GM23338 (cell line): ENCODE measurements around the gene KLK7. TPM values are rescaled to one million over a fixed set of nuclear protein-coding genes. Genes with fewer than 3 reads are reported as not detected.

Experiments
- ATAC-seq: fragments of 200-7000 bp; cut with Tn5 transposase; 3 replicates; pipeline ENCODE4 v1.9.1; 2020
- DNase-seq: peaks from one replicate; pipeline ENCODE4 v3.0.0-alpha.2; 2015; ENCODE audit warnings: low spot score
- H2AFZ ChIP-seq: fragments of 200-600 bp; sonication (generic); 2 replicates; pipeline ENCODE4 v1.8.0; 2016; ENCODE audit warnings: antibody characterized with exemption, mild to moderate bottlenecking, moderate library complexity
- H3F3A ChIP-seq: fragments of 200-600 bp; sonication (generic); replicated peaks from 2 replicates; pipeline ENCODE4 v1.8.0; 2017; ENCODE audit warnings: antibody characterized with exemption, mixed run types, low read depth
- H3K27ac ChIP-seq: fragments of 200-600 bp; sonication (generic); 2 replicates; pipeline ENCODE4 v1.6.1; 2016; ENCODE audit warnings: low read depth
- H3K27me3 ChIP-seq: fragments of 200-600 bp; sonication (generic); 2 replicates; pipeline ENCODE4 v1.8.0; 2016; ENCODE audit warnings: mild to moderate bottlenecking, mixed run types, moderate library complexity; ENCODE audit not compliant: insufficient read depth
- H3K36me3 ChIP-seq: fragments of 200-600 bp; sonication (generic); 2 replicates; pipeline ENCODE4 v1.8.0; 2016; ENCODE audit warnings: mild to moderate bottlenecking; ENCODE audit not compliant: insufficient read depth
- H3K4me1 ChIP-seq: fragments of 200-600 bp; sonication (generic); 2 replicates; pipeline ENCODE4 v1.8.0; 2016; ENCODE audit warnings: mild to moderate bottlenecking, moderate library complexity; ENCODE audit not compliant: insufficient read depth
- H3K4me2 ChIP-seq: fragments of 200-600 bp; sonication (generic); 2 replicates; pipeline ENCODE4 v1.7.1; 2017; ENCODE audit warnings: mixed run types
- H3K4me3 ChIP-seq: fragments of 200-600 bp; sonication (generic); 2 replicates; pipeline ENCODE4 v1.6.1; 2016; ENCODE audit warnings: mixed run types
- H3K79me2 ChIP-seq: fragments of 200-600 bp; sonication (generic); replicated peaks from 2 replicates; pipeline ENCODE4 v1.8.0; 2017; ENCODE audit warnings: mild to moderate bottlenecking; ENCODE audit not compliant: insufficient read depth
- H3K9me2 ChIP-seq: fragments of 200-600 bp; sonication (generic); 2 replicates; pipeline ENCODE4 v1.8.0; 2017; ENCODE audit not compliant: insufficient read depth
- H4K20me1 ChIP-seq: fragments of 200-600 bp; sonication (generic); replicated peaks from 2 replicates; pipeline ENCODE4 v1.8.0; 2017; ENCODE audit warnings: mild to moderate bottlenecking; ENCODE audit not compliant: insufficient read depth
- H3K27ac Mint-ChIP-seq: 2 replicates; pipeline ENCODE4 v1.8.0; 2020; ENCODE audit warnings: inconsistent platforms, mild to moderate bottlenecking, moderate library complexity, mixed read lengths
- H3K27me3 Mint-ChIP-seq: 3 replicates; pipeline ENCODE4 v1.8.0; 2022; ENCODE audit warnings: low read depth, mild to moderate bottlenecking, moderate library complexity, mixed read lengths, inconsistent platforms; ENCODE audit not compliant: insufficient read depth, poor library complexity
- H3K36me3 Mint-ChIP-seq: 3 replicates; pipeline ENCODE4 v1.8.0; 2021; ENCODE audit warnings: low read depth, mild to moderate bottlenecking, inconsistent platforms, moderate library complexity, mixed read lengths
- H3K4me1 Mint-ChIP-seq: 3 replicates; pipeline ENCODE4 v1.8.0; 2020; ENCODE audit warnings: mild to moderate bottlenecking, inconsistent platforms, mixed read lengths
- H3K4me3 Mint-ChIP-seq: 3 replicates; pipeline ENCODE4 v1.8.0; 2021; ENCODE audit warnings: moderate library complexity, mild to moderate bottlenecking, inconsistent platforms, mixed read lengths
- H3K9me3 Mint-ChIP-seq: 3 replicates; pipeline ENCODE4 v1.8.0; 2020; ENCODE audit warnings: moderate library complexity, mild to moderate bottlenecking, inconsistent platforms, mixed read lengths
- CREB1 ChIP-seq: fragments of 250-450 bp; sonication (Bioruptor Pico); IDR thresholded peaks from 2 replicates; pipeline ENCODE4 v1.5.0; 2020; ENCODE audit warnings: low read depth, mild to moderate bottlenecking, moderate library complexity
- EZH2 ChIP-seq: fragments of 200-600 bp; sonication (generic); IDR thresholded peaks from one replicate; pipeline ENCODE4 v1.8.0; 2017; ENCODE audit warnings: antibody characterized with exemption, mild to moderate bottlenecking, low read depth; ENCODE audit not compliant: unreplicated experiment
- EZH2phosphoT487 ChIP-seq: fragments of 200-600 bp; sonication (generic); IDR thresholded peaks from one replicate; pipeline ENCODE4 v1.8.1; 2018; ENCODE audit warnings: antibody characterized with exemption; ENCODE audit not compliant: unreplicated experiment
- JUNB ChIP-seq: IDR thresholded peaks from one replicate; pipeline ENCODE4 v1.6.1; 2016; ENCODE audit warnings: antibody characterized with exemption; ENCODE audit not compliant: unreplicated experiment
- NANOG ChIP-seq: IDR thresholded peaks from 2 replicates; pipeline ENCODE4 v1.6.1; 2016; ENCODE audit warnings: antibody characterized with exemption, borderline replicate concordance
- POLR2AphosphoS5 ChIP-seq: IDR thresholded peaks from 2 replicates; pipeline ENCODE4 v1.6.1; 2016; ENCODE audit warnings: antibody characterized with exemption, low read depth
- REST ChIP-seq: IDR thresholded peaks from one replicate; pipeline ENCODE4 v1.6.1; 2018; ENCODE audit warnings: antibody characterized with exemption; ENCODE audit not compliant: unreplicated experiment
- STAT1 ChIP-seq: IDR thresholded peaks from one replicate; pipeline ENCODE4 v1.6.1; 2016; ENCODE audit warnings: antibody characterized with exemption; ENCODE audit not compliant: unreplicated experiment
- ZNF114 ChIP-seq: fragments of 250-450 bp; sonication (Bioruptor Pico); IDR thresholded peaks from 2 replicates; pipeline ENCODE4 v1.5.0; 2020; ENCODE audit warnings: mild to moderate bottlenecking, moderate library complexity
- polyA plus RNA-seq: library from polyadenylated mRNA; unstranded; fragments of >200 nt; fragmentation: Nextera tagmentation; extraction: Ambion mirVana; gene quantifications from 2 replicates; pipeline ENCODE4 v1.2.1, GENCODE V29; 2016
- total RNA-seq: library from RNA; depleted of rRNA; stranded (reverse); fragments of >200 nt; shearing (Covaris generic); gene quantifications from 2 replicates; pipeline ENCODE4 v1.2.3, GENCODE V29; 2014
- TF ChIP-seq, protein P1 (sequence below): fragments of 250-450 bp; sonication (Bioruptor Pico); IDR thresholded peaks from 2 replicates; pipeline ENCODE4 v1.5.0; 2020; ENCODE audit warnings: mild to moderate bottlenecking, moderate library complexity

KLK7 gene
- total and polyA plus RNA-seq, 2 experiments from 2014 or later, result 1.1 to 1.4 TPM

DNA sequence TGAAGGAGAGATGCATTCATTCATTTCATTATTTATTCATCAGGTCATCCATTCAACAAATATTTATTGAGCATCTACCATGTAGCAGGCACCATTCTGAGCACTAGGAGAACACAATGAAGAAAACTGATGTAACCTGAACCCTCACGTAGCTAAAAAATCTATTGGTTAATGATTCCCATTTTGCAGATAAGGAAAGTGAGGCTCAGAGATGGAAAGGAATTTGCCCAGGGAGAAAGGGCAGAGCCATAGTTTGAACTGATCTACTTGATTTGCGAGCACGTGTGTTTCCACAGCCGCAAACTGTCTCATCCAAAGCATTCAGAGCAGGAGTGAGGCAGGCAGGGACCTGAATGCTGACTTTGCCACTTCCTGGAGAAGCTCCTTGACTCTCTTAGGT, 15.0 kb upstream of the KLK7 start:
- TF ChIP-seq, protein P1, sequence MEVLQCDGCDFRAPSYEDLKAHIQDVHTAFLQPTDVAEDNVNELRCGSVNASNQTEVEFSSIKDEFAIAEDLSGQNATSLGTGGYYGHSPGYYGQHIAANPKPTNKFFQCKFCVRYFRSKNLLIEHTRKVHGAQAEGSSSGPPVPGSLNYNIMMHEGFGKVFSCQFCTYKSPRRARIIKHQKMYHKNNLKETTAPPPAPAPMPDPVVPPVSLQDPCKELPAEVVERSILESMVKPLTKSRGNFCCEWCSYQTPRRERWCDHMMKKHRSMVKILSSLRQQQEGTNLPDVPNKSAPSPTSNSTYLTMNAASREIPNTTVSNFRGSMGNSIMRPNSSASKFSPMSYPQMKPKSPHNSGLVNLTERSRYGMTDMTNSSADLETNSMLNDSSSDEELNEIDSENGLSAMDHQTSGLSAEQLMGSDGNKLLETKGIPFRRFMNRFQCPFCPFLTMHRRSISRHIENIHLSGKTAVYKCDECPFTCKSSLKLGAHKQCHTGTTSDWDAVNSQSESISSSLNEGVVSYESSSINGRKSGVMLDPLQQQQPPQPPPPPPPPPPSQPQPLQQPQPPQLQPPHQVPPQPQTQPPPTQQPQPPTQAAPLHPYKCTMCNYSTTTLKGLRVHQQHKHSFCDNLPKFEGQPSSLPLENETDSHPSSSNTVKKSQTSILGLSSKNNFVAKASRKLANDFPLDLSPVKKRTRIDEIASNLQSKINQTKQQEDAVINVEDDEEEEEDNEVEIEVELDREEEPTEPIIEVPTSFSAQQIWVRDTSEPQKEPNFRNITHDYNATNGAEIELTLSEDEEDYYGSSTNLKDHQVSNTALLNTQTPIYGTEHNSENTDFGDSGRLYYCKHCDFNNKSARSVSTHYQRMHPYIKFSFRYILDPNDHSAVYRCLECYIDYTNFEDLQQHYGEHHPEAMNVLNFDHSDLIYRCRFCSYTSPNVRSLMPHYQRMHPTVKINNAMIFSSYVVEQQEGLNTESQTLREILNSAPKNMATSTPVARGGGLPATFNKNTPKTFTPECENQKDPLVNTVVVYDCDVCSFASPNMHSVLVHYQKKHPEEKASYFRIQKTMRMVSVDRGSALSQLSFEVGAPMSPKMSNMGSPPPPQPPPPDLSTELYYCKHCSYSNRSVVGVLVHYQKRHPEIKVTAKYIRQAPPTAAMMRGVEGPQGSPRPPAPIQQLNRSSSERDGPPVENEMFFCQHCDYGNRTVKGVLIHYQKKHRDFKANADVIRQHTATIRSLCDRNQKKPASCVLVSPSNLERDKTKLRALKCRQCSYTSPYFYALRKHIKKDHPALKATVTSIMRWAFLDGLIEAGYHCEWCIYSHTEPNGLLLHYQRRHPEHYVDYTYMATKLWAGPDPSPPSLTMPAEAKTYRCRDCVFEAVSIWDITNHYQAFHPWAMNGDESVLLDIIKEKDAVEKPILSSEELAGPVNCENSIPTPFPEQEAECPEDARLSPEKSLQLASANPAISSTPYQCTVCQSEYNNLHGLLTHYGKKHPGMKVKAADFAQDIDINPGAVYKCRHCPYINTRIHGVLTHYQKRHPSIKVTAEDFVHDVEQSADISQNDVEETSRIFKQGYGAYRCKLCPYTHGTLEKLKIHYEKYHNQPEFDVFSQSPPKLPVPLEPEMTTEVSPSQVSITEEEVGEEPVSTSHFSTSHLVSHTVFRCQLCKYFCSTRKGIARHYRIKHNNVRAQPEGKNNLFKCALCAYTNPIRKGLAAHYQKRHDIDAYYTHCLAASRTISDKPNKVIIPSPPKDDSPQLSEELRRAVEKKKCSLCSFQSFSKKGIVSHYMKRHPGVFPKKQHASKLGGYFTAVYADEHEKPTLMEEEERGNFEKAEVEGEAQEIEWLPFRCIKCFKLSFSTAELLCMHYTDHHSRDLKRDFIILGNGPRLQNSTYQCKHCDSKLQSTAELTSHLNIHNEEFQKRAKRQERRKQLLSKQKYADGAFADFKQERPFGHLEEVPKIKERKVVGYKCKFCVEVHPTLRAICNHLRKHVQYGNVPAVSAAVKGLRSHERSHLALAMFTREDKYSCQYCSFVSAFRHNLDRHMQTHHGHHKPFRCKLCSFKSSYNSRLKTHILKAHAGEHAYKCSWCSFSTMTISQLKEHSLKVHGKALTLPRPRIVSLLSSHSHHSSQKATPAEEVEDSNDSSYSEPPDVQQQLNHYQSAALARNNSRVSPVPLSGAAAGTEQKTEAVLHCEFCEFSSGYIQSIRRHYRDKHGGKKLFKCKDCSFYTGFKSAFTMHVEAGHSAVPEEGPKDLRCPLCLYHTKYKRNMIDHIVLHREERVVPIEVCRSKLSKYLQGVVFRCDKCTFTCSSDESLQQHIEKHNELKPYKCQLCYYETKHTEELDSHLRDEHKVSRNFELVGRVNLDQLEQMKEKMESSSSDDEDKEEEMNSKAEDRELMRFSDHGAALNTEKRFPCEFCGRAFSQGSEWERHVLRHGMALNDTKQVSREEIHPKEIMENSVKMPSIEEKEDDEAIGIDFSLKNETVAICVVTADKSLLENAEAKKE (CRISPR knock-in tag), result no peak
- TF ChIP-seq NANOG (no peak), EZH2 (no peak)
- no peak overlapping the region for H3K27ac ChIP-seq
- H3K4me3 Mint-ChIP-seq, result no peak overlapping the region
- H4K20me1 ChIP-seq, result no peaks in the 10 kb centered on the region
- H3K27me3 ChIP-seq, result no peaks in the 10 kb centered on the region
- H3K79me2 ChIP-seq, result no peaks in the 10 kb centered on the region
- H3K4me2 ChIP-seq, result no peak overlapping the region
- no peak overlapping the region for H3K27ac Mint-ChIP-seq
- peaks cover 28% of the 10 kb centered on the region for H3K27me3 Mint-ChIP-seq
- H2AFZ ChIP-seq, result no peak overlapping the region
- H3K9me3 Mint-ChIP-seq, result peaks cover 7% of the 10 kb centered on the region
- H3K4me1 ChIP-seq, result peaks cover 17% of the 10 kb centered on the region
- H3K36me3 Mint-ChIP-seq, result no peaks in the 10 kb centered on the region
- ATAC-seq (no peak), DNase-seq (no peak)
- H3K4me3 ChIP-seq, result no peak overlapping the region
- no peaks in the 10 kb centered on the region for H3F3A ChIP-seq
- peaks cover 19% of the 10 kb centered on the region for H3K4me1 Mint-ChIP-seq
- H3K36me3 ChIP-seq, result no peaks in the 10 kb centered on the region
- no peaks in the 10 kb centered on the region for H3K9me2 ChIP-seq

DNA sequence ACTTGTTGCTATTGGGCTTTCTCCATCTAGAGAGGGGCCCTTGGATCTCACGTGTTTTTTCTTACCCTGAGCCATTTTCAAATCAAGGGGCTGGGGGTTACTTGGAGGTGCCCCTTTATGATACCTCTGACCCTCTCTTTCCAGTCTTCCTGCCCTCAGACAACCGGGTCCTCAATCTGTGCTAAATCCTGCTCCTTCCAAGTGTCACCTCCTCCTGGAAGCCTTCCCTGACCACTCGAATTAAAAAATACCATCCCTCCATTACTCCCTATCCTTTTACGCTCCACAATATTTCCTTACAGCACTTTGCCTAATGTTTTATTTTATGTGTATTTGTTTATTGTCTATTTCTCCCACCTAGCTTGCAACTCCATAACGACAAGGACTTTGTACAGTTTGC, 14.3 kb upstream of the KLK7 start:
- Histone ChIP-seq H3K36me3 (no peaks in the 10 kb centered on the region), H3K79me2 (no peaks in the 10 kb centered on the region), H3F3A (no peaks in the 10 kb centered on the region), H2AFZ (no peak overlapping the region), H3K4me2 (no peak overlapping the region), H3K27me3 (no peaks in the 10 kb centered on the region), H3K27ac (no peak overlapping the region), H3K4me3 (no peak overlapping the region), H4K20me1 (no peaks in the 10 kb centered on the region), H3K4me1 (peaks cover 15% of the 10 kb centered on the region), H3K9me2 (no peaks in the 10 kb centered on the region)
- Mint-ChIP-seq H3K4me1 (peaks cover 19% of the 10 kb centered on the region), H3K9me3 (peaks cover 7% of the 10 kb centered on the region), H3K4me3 (no peak overlapping the region), H3K36me3 (no peaks in the 10 kb centered on the region), H3K27me3 (peaks cover 26% of the 10 kb centered on the region), H3K27ac (no peak overlapping the region)
- ATAC-seq, result no peak
- DNase-seq, result no peak
- TF ChIP-seq REST, result no peak
- TF ChIP-seq CREB1 (CRISPR knock-in tag), result no peak
- no peak for TF ChIP-seq NANOG
- no peak for TF ChIP-seq JUNB
- TF ChIP-seq EZH2, result no peak
- no peak for TF ChIP-seq STAT1
- no peak for TF ChIP-seq ZNF114 (CRISPR knock-in tag)
- no peak for TF ChIP-seq POLR2AphosphoS5
- TF ChIP-seq EZH2phosphoT487, result no peak
